HG02588 (cell line): ENCODE results near the gene COPG2.

Source experiments
- ATAC-seq: cut with Tn5 transposase; IDR thresholded peaks from one replicate; pipeline ENCODE4 v1.9.1; 2021; ENCODE audit warnings: mild to moderate bottlenecking, moderate library complexity; ENCODE audit not compliant: unreplicated experiment

Gene COPG2

GRCh38 chr7:130478991-130479390 is 189.6 kb downstream of the COPG2 start:
- ATAC-seq: no peak

GRCh38 chr7:130476297-130477150 is 192.0 kb downstream of the COPG2 start:
- no peak for ATAC-seq

DNA sequence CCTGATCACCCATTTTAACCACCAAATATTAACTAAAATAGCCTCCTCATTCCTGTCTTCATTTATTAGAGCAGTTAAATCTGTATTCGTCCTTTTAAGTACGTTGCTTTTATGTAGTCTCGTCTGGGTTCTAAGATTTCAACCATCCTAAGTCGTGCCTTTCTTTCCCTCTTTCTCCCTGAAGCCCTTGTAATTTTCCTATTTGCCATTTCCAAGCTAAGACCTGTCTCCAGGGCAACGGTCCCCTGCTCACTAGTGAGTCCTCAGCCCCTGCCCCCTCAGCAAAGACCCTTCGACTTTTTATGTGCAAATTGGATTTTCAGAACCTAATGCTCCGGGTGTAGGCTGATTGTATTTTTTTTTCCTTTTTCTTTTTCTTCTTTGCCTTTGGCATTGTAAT is 192.8 kb downstream of the COPG2 start:
- ATAC-seq: no peak

- no peak for ATAC-seq
Observed at GRCh38 chr7:130473876-130474275, 194.7 kb downstream of the COPG2 start.

- ATAC-seq: no peak
Observed at GRCh38 chr7:130473289-130473688, 195.3 kb downstream of the COPG2 start.

GRCh38 chr7:130471974-130472373 is 196.6 kb downstream of the COPG2 start:
- ATAC-seq: no peak

DNA sequence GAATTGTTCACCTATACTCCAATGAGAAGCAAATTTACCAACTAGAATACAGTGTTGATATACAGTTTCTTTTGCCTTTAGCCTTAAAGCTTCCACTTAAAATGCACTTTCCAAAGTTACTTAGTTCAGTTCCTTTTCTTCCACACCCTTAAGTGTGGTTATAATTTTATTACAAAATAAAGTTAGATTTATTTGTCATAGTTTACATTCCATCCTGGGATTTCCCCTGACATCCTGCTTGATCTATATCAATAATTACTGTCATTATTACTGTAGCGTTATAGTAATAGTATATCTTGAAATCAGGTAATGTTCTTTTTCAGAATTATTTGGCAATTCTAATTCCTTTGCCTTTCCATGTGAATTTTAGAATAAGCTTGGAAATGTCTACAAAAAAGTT is 199.9 kb downstream of the COPG2 start:
- no peak for ATAC-seq

DNA sequence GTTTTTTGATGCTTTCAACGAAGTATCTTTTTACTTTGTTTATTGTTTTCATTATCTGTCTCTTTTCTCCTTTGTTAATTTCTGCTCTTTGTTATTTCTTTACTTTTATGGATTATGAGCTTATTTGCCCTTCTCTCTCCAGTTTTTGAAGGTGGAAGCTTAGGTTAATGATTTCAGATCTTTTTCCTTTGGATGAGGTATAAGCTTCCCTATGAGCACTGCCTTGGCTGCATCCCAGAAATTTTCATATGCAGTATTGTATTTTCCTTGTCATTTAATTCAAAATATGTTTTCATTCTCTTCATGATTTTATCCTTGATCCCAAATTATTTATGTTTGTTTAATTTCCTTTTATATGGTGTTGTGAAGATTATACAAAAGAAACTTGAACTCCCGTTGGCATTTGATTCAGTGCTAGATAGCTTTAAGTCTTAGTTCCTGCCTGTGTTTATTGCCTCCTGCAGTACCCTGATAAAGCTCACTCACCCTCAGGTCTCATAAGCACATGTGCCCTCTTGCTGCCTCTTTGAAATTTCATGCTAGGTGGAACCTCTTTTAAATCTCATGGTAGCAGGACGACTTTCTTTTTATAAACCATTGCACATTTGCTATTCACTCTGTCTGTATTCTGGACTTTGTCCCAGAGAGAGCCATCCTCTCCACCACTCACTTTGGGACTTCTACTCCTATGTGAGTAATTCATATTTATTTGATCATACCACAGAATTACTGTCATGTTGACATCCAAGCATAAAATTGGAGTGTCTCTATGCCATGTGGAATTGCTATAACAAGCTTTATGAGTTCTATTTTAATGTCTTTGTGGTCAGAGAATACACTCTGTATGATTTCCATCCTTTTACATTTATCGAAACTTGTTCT is 204.8 kb downstream of the COPG2 start:
- no peak for ATAC-seq

DNA sequence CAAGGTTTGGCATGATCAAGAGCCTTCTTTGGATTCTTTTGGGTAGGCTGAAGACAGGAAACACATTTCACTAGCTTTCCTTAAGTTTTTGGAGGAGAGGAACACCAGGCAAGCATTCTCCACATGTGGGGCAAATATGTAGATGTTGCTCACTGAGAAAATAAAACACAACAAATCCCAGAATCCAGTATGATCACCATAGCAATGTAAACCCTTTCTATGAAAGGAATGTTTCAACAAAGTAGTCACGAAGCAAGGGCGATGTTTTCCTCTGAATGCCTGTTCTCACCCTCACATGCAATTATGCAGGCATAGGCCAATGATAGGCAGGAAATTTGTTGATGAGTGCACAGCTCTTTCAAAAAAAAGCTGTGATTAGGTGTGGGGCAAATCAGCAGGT is 207.3 kb downstream of the COPG2 start:
- no peak for ATAC-seq

GRCh38 chr7:130458257-130458656 is 210.3 kb downstream of the COPG2 start:
- no peak for ATAC-seq
